ENCODE data around the gene ZMIZ1. TPM values are rescaled to one million over a fixed set of nuclear protein-coding genes. Genes with fewer than 3 reads are reported as not detected.

The ZMIZ1 gene
- total RNA-seq, 1 donor from 2014 or later = 93.9 TPM

DNA sequence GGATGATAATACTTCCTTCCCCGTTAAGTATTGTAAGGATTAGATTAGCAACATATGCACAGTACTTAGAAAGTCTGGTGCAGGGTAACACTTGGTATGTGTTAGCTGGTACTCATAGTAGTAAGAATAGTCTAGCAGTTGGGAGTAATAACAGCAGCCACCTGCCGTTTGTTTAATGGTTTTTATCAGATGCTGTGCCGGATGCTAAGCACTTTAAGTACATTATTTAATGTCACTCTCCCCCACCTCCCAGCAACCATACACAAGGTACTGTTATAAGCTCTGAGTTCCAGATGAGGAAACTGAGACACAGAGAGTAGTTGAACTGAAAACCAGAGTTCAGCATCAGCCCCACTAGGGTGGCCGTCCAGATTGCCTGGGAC, 60.1 kb downstream of the ZMIZ1 start:
- Mint-ChIP-seq H3K4me3 (no peak overlapping the region), H3K27me3 (no peaks in the 10 kb centered on the region), H3K27ac (no peak overlapping the region), H3K9me3 (no peaks in the 10 kb centered on the region), H3K36me3 (ENCODE audit: low read depth) (no peaks in the 10 kb centered on the region), H3K4me1 (peaks cover 8% of the 10 kb centered on the region)
- TF ChIP-seq, protein P1, sequence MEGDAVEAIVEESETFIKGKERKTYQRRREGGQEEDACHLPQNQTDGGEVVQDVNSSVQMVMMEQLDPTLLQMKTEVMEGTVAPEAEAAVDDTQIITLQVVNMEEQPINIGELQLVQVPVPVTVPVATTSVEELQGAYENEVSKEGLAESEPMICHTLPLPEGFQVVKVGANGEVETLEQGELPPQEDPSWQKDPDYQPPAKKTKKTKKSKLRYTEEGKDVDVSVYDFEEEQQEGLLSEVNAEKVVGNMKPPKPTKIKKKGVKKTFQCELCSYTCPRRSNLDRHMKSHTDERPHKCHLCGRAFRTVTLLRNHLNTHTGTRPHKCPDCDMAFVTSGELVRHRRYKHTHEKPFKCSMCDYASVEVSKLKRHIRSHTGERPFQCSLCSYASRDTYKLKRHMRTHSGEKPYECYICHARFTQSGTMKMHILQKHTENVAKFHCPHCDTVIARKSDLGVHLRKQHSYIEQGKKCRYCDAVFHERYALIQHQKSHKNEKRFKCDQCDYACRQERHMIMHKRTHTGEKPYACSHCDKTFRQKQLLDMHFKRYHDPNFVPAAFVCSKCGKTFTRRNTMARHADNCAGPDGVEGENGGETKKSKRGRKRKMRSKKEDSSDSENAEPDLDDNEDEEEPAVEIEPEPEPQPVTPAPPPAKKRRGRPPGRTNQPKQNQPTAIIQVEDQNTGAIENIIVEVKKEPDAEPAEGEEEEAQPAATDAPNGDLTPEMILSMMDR (IDR thresholded peaks at IDR 0.05) = no peak
- ATAC-seq (ENCODE audit: low read depth) (no peak), DNase-seq (no peak)
- ChIA-PET POLR2A (interaction anchor here (0.6 kb wide), 1 partner anchor 114 kb away, joined by 7 read pairs; no protein-coding TSS in a partner anchor), CTCF (no interaction called here)
- intact Hi-C loops (cut with micrococcal nuclease) = no loop called here

DNA sequence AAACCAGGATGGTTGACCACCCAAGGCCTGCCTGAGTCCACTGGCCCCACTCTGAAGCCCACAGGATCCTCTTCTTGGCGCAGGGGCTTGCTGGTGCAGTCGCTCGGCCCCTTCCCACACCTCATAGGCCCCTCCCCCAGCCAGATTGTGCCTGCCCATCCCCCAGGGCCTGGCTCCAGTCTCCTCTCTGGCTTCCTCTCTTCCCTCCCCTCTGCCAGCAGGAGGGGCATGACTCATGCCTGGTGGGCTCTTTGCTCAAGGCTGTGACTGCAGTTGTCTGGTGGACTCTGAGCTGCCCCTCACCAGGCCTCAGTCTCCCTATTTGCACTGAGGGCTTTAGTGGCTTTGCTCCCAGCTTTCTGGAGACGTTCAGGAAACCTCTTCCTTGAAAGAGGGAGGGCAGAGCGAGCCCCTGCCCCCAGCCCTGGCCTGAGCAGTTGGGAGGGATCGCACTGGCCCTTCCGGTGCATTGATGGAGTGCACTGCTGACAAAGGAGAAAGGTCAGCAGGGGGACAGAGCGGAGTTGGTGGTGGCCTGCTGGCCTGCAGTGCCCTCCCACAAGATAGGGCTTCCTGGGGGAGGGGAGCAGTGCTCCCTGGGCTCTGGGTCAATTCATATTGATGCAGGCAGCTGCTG, 60.7 kb downstream of the ZMIZ1 start:
- Mint-ChIP-seq H3K27ac (no peak overlapping the region), H3K27me3 (no peaks in the 10 kb centered on the region), H3K9me3 (no peaks in the 10 kb centered on the region), H3K36me3 (ENCODE audit: low read depth) (no peaks in the 10 kb centered on the region), H3K4me3 (no peak overlapping the region), H3K4me1 (peaks cover 8% of the 10 kb centered on the region)
- intact Hi-C loops (cut with micrococcal nuclease) = no loop called here
- ChIA-PET CTCF (no interaction called here), POLR2A (no interaction called here)
- TF ChIP-seq, protein P1 (IDR thresholded peaks at IDR 0.05) = no peak
- ATAC-seq (ENCODE audit: low read depth) (no peak), DNase-seq (no peak)

DNA sequence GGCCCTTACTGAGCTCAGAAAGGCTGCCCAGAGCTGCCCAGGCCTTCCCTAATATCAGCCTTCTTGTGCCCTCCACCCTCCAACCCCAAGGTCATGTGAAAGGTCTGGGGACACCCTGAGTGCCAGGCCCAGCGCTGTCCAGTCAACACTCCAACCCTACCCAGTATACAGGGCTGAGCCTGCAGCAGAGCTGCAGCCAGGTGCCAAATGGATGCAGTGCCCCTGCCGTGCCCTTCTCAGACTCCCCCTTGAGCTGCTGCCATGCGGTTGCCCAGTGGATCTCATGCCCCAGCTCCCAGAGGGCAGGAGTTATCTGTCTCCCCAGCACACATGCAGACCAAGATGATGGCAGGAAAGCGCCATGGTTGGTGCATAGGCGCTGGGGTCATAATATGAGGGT, 61.5 kb downstream of the ZMIZ1 start:
- no peak overlapping the region for H3K4me3 Mint-ChIP-seq

DNA sequence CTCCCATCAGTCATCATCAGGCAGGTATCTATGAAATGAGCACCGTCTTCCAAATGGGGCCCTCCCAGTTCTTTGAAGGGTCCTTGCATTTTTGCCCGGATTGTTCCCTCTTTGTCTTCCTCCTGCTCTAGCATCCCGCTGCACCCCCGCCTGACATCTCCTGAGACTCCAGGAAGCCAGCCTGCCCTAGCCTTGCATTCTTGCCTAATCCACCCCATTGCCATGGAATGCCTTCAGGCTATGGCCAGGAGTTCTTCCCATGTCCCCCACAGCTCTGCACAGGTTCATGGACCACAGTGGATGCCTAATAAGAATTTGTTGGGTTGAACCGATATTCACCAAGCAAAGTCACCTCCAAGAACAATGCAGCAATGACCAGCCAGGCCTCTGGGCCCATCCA, 62.1 kb downstream of the ZMIZ1 start:
- ChIA-PET POLR2A (no interaction called here), CTCF (no interaction called here)
- peaks cover 8% of the 10 kb centered on the region for H3K4me1 Mint-ChIP-seq
- H3K4me3 Mint-ChIP-seq = no peak overlapping the region
- ATAC-seq (ENCODE audit: low read depth) (no peak), DNase-seq (no peak)
- no peaks in the 10 kb centered on the region for H3K27me3 Mint-ChIP-seq
- H3K36me3 Mint-ChIP-seq (ENCODE audit: low read depth) = no peaks in the 10 kb centered on the region
- H3K27ac Mint-ChIP-seq = no peak overlapping the region
- TF ChIP-seq, protein P1 (IDR thresholded peaks at IDR 0.05) = no peak
- no peaks in the 10 kb centered on the region for H3K9me3 Mint-ChIP-seq
- intact Hi-C loops (cut with micrococcal nuclease) = no loop called here

More for the DNA sequence above, 61.5 kb downstream of the ZMIZ1 start:
- no peaks in the 10 kb centered on the region for H3K36me3 Mint-ChIP-seq (ENCODE audit: low read depth)
- H3K9me3 Mint-ChIP-seq = no peaks in the 10 kb centered on the region
- TF ChIP-seq, protein P1 (IDR thresholded peaks at IDR 0.05) = no peak
- H3K4me1 Mint-ChIP-seq = peaks cover 8% of the 10 kb centered on the region
- no peaks in the 10 kb centered on the region for H3K27me3 Mint-ChIP-seq
- ATAC-seq (ENCODE audit: low read depth) (no peak), DNase-seq (no peak)
- CTCF ChIA-PET = no interaction called here
- intact Hi-C loops (cut with micrococcal nuclease) = no loop called here
- no peak overlapping the region for H3K27ac Mint-ChIP-seq
- POLR2A ChIA-PET = no interaction called here

DNA sequence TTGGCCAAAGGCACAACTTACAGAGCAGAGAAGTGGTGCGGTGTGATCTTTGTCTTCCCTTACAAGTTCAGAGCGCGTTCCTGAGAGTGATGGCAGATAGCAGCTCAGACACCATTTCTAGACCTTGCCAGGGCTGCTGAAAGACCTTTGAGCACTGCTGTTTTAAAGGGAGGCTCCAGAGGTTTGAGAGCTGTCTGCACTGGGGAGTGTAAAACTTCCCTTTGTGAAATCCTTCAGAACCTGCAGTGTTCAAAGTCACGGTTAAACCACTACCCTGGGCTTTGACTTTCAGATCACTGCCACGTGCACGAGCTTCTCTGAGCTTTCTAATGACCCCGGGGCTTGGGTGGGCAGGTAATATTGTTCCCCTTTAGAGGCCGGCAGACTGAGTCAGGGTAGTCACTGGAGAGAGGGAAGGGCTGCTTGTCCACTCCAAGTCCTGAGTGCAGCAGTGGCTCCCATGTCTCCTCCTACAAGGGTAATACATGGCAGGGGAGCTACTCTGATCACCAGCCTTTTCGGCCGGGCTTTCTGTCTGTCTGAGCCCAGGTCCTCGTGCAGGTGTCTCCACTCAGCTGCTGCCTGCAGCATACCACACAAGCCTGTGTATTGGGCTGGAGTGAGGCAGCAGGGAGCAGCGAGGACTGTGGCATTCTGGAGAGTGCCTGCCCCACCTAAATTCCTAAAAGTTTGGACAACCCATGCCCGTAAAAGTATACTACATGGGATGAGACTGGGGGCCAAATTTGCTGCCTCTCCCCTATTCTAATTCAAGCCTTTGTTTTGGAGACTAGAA, 63.3 kb downstream of the ZMIZ1 start:
- Mint-ChIP-seq H3K9me3 (no peaks in the 10 kb centered on the region), H3K27ac (no peak overlapping the region), H3K4me1 (peaks cover 14% of the 10 kb centered on the region), H3K36me3 (ENCODE audit: low read depth) (no peaks in the 10 kb centered on the region), H3K4me3 (no peak overlapping the region), H3K27me3 (no peaks in the 10 kb centered on the region)
- TF ChIP-seq, protein P1 (IDR thresholded peaks at IDR 0.05) = no peak
- intact Hi-C loops (cut with micrococcal nuclease) = no loop called here
- DNase-seq (no peak), ATAC-seq (ENCODE audit: low read depth) (no peak)
- ChIA-PET POLR2A (no interaction called here), CTCF (interaction anchor here (0.7 to 1.1 kb wide), 2 partner anchors 859 to 1085 kb away, joined by 3 read pairs; no protein-coding TSS in a partner anchor)
